DMS114 treated with DMSO at 0.1 percent for 48 hours (cell line): ENCODE results near the gene BTBD7.
"Not testable (repeated sequence)": the region's sequence is repeated elsewhere in the genome, so short reads cannot be mapped to it uniquely, and the experiment has no call there.

Source experiments
- DNase-seq: peaks from one replicate; lab custom pipeline; 2025; ENCODE audit not compliant: unreplicated experiment; lab: John Stamatoyannopoulos, UW

Gene BTBD7

GRCh38 chr14:93249128-93249831 lies 83.6 kb downstream of the BTBD7 start:
- DNase-seq: no peak

- DNase-seq: no peak
Observed at GRCh38 chr14:93246534-93246933, 86.3 kb downstream of the BTBD7 start.

- no peak for DNase-seq
Observed at GRCh38 chr14:93245764-93246420, 86.9 kb downstream of the BTBD7 start.

- DNase-seq: no peak
Observed at GRCh38 chr14:93240678-93241000, 92.2 kb downstream of the BTBD7 start.

- no peak for DNase-seq
Observed at GRCh38 chr14:93239869-93240677, 92.8 kb downstream of the BTBD7 start.

GRCh38 chr14:93234798-93235197 lies 98.0 kb downstream of the BTBD7 start:
- no peak for DNase-seq

GRCh38 chr14:93233078-93233477 lies 99.8 kb downstream of the BTBD7 start:
- not testable (repeated sequence) for DNase-seq

- no peak for DNase-seq
Observed at GRCh38 chr14:93232159-93232558, 100.7 kb downstream of the BTBD7 start.

- DNase-seq: peak; percentile 30
Observed at GRCh38 chr14:93231129-93231979, 101.5 kb downstream of the BTBD7 start.

- no peak for DNase-seq
Observed at GRCh38 chr14:93230539-93230938, 102.3 kb downstream of the BTBD7 start.

GRCh38 chr14:93228550-93228949 lies 104.3 kb downstream of the BTBD7 start:
- no peak for DNase-seq

GRCh38 chr14:93223565-93223964 lies 109.3 kb downstream of the BTBD7 start:
- DNase-seq: no peak

GRCh38 chr14:93220509-93220908 lies 112.3 kb downstream of the BTBD7 start:
- no peak for DNase-seq

GRCh38 chr14:93219103-93219726 lies 113.6 kb downstream of the BTBD7 start:
- peak; percentile 16 for DNase-seq

GRCh38 chr14:93214598-93214997 lies 118.2 kb downstream of the BTBD7 start:
- DNase-seq: no peak

GRCh38 chr14:93212432-93212831 lies 120.4 kb downstream of the BTBD7 start:
- no peak for DNase-seq

- peak; percentile 27 for DNase-seq
Observed at GRCh38 chr14:93207468-93208308, 125.1 kb downstream of the BTBD7 start.

GRCh38 chr14:93206793-93207467 lies 125.9 kb downstream of the BTBD7 start, which contains the start of the genes GON7 and UBR7:
GON7 (minus strand) TSS chr14:93207065; CDS start chr14:93207037, 28 bp downstream.
UBR7 (plus strand) TSS chr14:93207256; CDS start chr14:93207292, 36 bp downstream.
- DNase-seq: peak; percentile 91

GRCh38 chr14:93201155-93201704 lies 131.6 kb downstream of the BTBD7 start:
- DNase-seq: no peak
